H1 (cell line): ENCODE results near the gene CIROP. TPM values are rescaled to one million over a fixed set of nuclear protein-coding genes. Genes with fewer than 3 reads are reported as not detected.

Experiments
- CTCF ChIA-PET: fragments of 300-600 bp; sonication (Branson Sonifier 250); formaldehyde crosslinking; loops from one replicate; lab custom pipeline; 2021; ENCODE audit not compliant: partially characterized antibody; lab: Charles Lee
- POLR2A ChIA-PET: fragments of 300-600 bp; sonication (Branson Sonifier 250); formaldehyde crosslinking; loops from one replicate; lab custom pipeline; 2021; ENCODE audit warnings: inconsistent platforms; ENCODE audit not compliant: partially characterized antibody; lab: Charles Lee
- DNase-seq, 2 experiments: peaks; one replicate each; pipeline versions ENCODE4 v3.0.0 to v3.0.0-alpha.2; 2010 to 2022; ENCODE audit warnings: low spot score in 2 of 2, low read depth in 1 of 2, mixed read lengths in 1 of 2
- FAIRE-seq: peaks from 2 replicates; lab custom pipeline; 2011; peaks lifted over from hg19 to GRCh38; lab: Jason Lieb, UNC
- H2AFZ ChIP-seq: 2 replicates; pipeline ENCODE4 v1.8.1; 2012; ENCODE audit warnings: low read length, inconsistent platforms
- H2AK5ac ChIP-seq: 2 replicates; pipeline ENCODE4 v1.6.1; 2013; ENCODE audit warnings: low read depth, low read length
- H2BK120ac ChIP-seq: replicated peaks from 2 replicates; pipeline ENCODE3; 2013; ENCODE audit warnings: low read depth, low read length, inconsistent platforms
- H2BK12ac ChIP-seq: 2 replicates; pipeline ENCODE4 v1.6.1; 2013; ENCODE audit warnings: low read depth, low read length
- H2BK15ac ChIP-seq: 2 replicates; pipeline ENCODE4 v1.6.1; 2013; ENCODE audit warnings: low read length
- H2BK20ac ChIP-seq: 2 replicates; pipeline ENCODE4 v1.6.1; 2013; ENCODE audit warnings: low read length
- H2BK5ac ChIP-seq: 2 replicates; pipeline ENCODE4 v1.6.1; 2013; ENCODE audit warnings: low read depth, low read length
- H3K14ac ChIP-seq: 2 replicates; pipeline ENCODE4 v1.6.1; 2013; ENCODE audit warnings: inconsistent platforms; ENCODE audit not compliant: insufficient read length
- H3K18ac ChIP-seq: 2 replicates; pipeline ENCODE4 v1.6.1; 2013; ENCODE audit warnings: low read length; ENCODE audit errors: extremely low read depth
- H3K23ac ChIP-seq: 2 replicates; pipeline ENCODE4 v1.6.1; 2013; ENCODE audit warnings: inconsistent platforms; ENCODE audit not compliant: insufficient read length
- H3K23me2 ChIP-seq: 2 replicates; pipeline ENCODE4 v1.6.1; 2013; ENCODE audit warnings: low read depth, low read length
- H3K27ac ChIP-seq: 2 replicates; pipeline ENCODE4 v1.6.1; 2011; ENCODE audit warnings: low read depth, low read length, inconsistent platforms
- H3K27me3 ChIP-seq, 4 experiments: replicated peaks in 1 of 4; 1 replicate in 1 of 4; 2 replicates in 3 of 4; pipeline versions ENCODE4 v1.6.1 to v1.8.1; 2011 to 2013; ENCODE audit warnings: low read length in 3 of 4, mild to moderate bottlenecking in 3 of 4, inconsistent platforms in 2 of 4, mixed read lengths in 2 of 4, moderate library complexity in 1 of 4; ENCODE audit not compliant: control insufficient read depth in 3 of 4, insufficient read depth in 3 of 4; ENCODE audit errors: extremely low read depth in 1 of 4
- H3K36me3 ChIP-seq, 4 experiments: 2 replicates each; pipeline versions ENCODE4 v1.6.1 to v1.8.1; 2011 to 2013; ENCODE audit warnings: mild to moderate bottlenecking in 4 of 4, low read length in 3 of 4, moderate library complexity in 2 of 4, control low read depth in 1 of 4, inconsistent platforms in 1 of 4; ENCODE audit not compliant: insufficient read depth in 4 of 4, control insufficient read depth in 2 of 4
- H3K4ac ChIP-seq: replicated peaks from 2 replicates; pipeline ENCODE3; 2013; ENCODE audit warnings: low read length, low read depth, mixed read lengths, inconsistent platforms; ENCODE audit not compliant: insufficient read length
- H3K4me1 ChIP-seq, 4 experiments: replicated peaks in 1 of 4; 1 replicate in 1 of 4; 2 replicates in 3 of 4; pipeline versions ENCODE4 v1.6.1 to v1.8.1; 2011 to 2013; ENCODE audit warnings: low read length in 3 of 4, inconsistent platforms in 2 of 4, mixed read lengths in 1 of 4; ENCODE audit not compliant: insufficient read depth in 4 of 4, control insufficient read depth in 3 of 4
- H3K4me2 ChIP-seq, 2 experiments: 2 replicates each; pipeline versions ENCODE4 v1.6.1 to v1.8.1; 2011 to 2013; ENCODE audit warnings: low read depth in 2 of 2, low read length in 2 of 2, control low read depth in 1 of 2, inconsistent platforms in 1 of 2, mild to moderate bottlenecking in 1 of 2; ENCODE audit not compliant: insufficient read depth in 1 of 2
- H3K4me3 ChIP-seq, 4 experiments: fragments of 200-600, 300-600 bp in 1 of 4; sonication (generic), shearing (Covaris generic), sonication (Bioruptor Twin) in 1 of 4; 2 replicates each; pipeline versions ENCODE4 v1.5.1 to v1.8.1; 2011 to 2016; ENCODE audit warnings: low read length in 4 of 4, low read depth in 3 of 4, control low read depth in 2 of 4, inconsistent platforms in 2 of 4, mild to moderate bottlenecking in 2 of 4, mixed read lengths in 1 of 4, moderate library complexity in 1 of 4; ENCODE audit not compliant: insufficient read depth in 2 of 4; ENCODE audit errors: extremely low read depth in 1 of 4
- H3K56ac ChIP-seq: replicated peaks from 2 replicates; pipeline ENCODE3; 2013; ENCODE audit warnings: low read depth, mild to moderate bottlenecking, mixed read lengths, low read length, inconsistent platforms; ENCODE audit not compliant: insufficient read length
- H3K79me1 ChIP-seq: 2 replicates; pipeline ENCODE4 v1.6.1; 2013; ENCODE audit warnings: low read depth, low read length, control low read depth
- H3K79me2 ChIP-seq, 2 experiments: 2 replicates each; pipeline versions ENCODE4 v1.6.1 to v1.8.1; 2012 to 2013; ENCODE audit warnings: low read length in 2 of 2, mild to moderate bottlenecking in 2 of 2, inconsistent platforms in 1 of 2; ENCODE audit not compliant: insufficient read depth in 2 of 2, control insufficient read depth in 1 of 2
- H3K9ac ChIP-seq, 4 experiments: replicated peaks in 1 of 4; 1 replicate in 1 of 4; 2 replicates in 3 of 4; pipeline versions ENCODE4 v1.6.1 to v1.8.1; 2011 to 2013; ENCODE audit warnings: low read depth in 3 of 4, low read length in 3 of 4, control low read depth in 2 of 4, mild to moderate bottlenecking in 2 of 4, moderate library complexity in 2 of 4, inconsistent platforms in 1 of 4; ENCODE audit errors: extremely low read depth in 1 of 4
- H3K9me3 ChIP-seq, 2 experiments: 2 replicates each; pipeline versions ENCODE4 v1.6.1 to v1.8.1; 2012 to 2013; ENCODE audit warnings: mild to moderate bottlenecking in 2 of 2, moderate library complexity in 2 of 2, control low read depth in 1 of 2, inconsistent platforms in 1 of 2, low read depth in 1 of 2, low read length in 1 of 2, mixed read lengths in 1 of 2; ENCODE audit not compliant: insufficient read depth in 2 of 2
- H4K20me1 ChIP-seq, 2 experiments: replicated peaks in 1 of 2; 2 replicates each; pipeline versions ENCODE3 to v1.8.1; 2011 to 2013; ENCODE audit warnings: inconsistent platforms in 2 of 2, low read length in 2 of 2, mild to moderate bottlenecking in 1 of 2; ENCODE audit not compliant: insufficient read depth in 2 of 2, control insufficient read depth in 1 of 2
- H4K5ac ChIP-seq: 2 replicates; pipeline ENCODE4 v1.6.1; 2013; ENCODE audit warnings: low read length, low read depth, mixed read lengths, inconsistent platforms; ENCODE audit not compliant: insufficient read length
- H4K8ac ChIP-seq: 2 replicates; pipeline ENCODE4 v1.8.0; 2013; ENCODE audit warnings: mild to moderate bottlenecking, moderate library complexity, low read length, inconsistent platforms; ENCODE audit not compliant: insufficient read depth; ENCODE audit errors: extremely low read depth
- H4K91ac ChIP-seq: replicated peaks from 2 replicates; pipeline ENCODE3; 2013; ENCODE audit warnings: low read length, mixed read lengths, inconsistent platforms; ENCODE audit not compliant: insufficient read length
- BCL11A ChIP-seq, 2 experiments: IDR thresholded peaks; one replicate each; pipeline ENCODE4 v1.6.1; 2011; ENCODE audit warnings: low read depth in 2 of 2, low read length in 2 of 2, mild to moderate bottlenecking in 2 of 2
- FOSL1 ChIP-seq: IDR thresholded peaks from 2 replicates; pipeline ENCODE4 v1.6.1; 2011; ENCODE audit warnings: mild to moderate bottlenecking, low read depth, low read length, moderate library complexity; ENCODE audit not compliant: insufficient read depth
- GABPA ChIP-seq: IDR thresholded peaks from 2 replicates; pipeline ENCODE4 v1.6.1; 2011; ENCODE audit warnings: mild to moderate bottlenecking, low read length, moderate library complexity, borderline replicate concordance; ENCODE audit not compliant: insufficient read depth
- KDM5A ChIP-seq: fragments of 200-600 bp; IDR thresholded peaks from 2 replicates; pipeline ENCODE4 v1.7.1; 2012; ENCODE audit warnings: mild to moderate bottlenecking, low read length, inconsistent platforms, mixed read lengths
- MAX ChIP-seq: IDR thresholded peaks from 2 replicates; pipeline ENCODE4 v1.6.1; 2012; ENCODE audit warnings: inconsistent platforms
- SIN3A ChIP-seq, 2 experiments: IDR thresholded peaks in 1 of 2; conservative IDR thresholded peaks in 1 of 2; 2 replicates each; pipeline ENCODE4 v1.6.1; 2011 to 2012; ENCODE audit warnings: low read length in 2 of 2, improper control_type of control experiment in 1 of 2, low read depth in 1 of 2, mild to moderate bottlenecking in 1 of 2
- SP4 ChIP-seq: IDR thresholded peaks from 2 replicates; pipeline ENCODE4 v1.6.1; 2012; ENCODE audit warnings: low read length, inconsistent platforms
- TCF12 ChIP-seq: IDR thresholded peaks from 2 replicates; pipeline ENCODE4 v1.6.1; 2011; ENCODE audit warnings: low read depth, mild to moderate bottlenecking, low read length
- YY1 ChIP-seq: IDR thresholded peaks from 2 replicates; pipeline ENCODE4 v1.6.1; 2011; ENCODE audit warnings: low read depth, mild to moderate bottlenecking, low read length
- ZNF274 ChIP-seq: IDR thresholded peaks from 2 replicates; pipeline ENCODE4 v1.7.0; 2012; ENCODE audit warnings: low read length, borderline replicate concordance; ENCODE audit errors: extremely low read depth
- WGBS, 2 experiments: shearing (Covaris generic) in 1 of 2; methylation state at CpG; one replicate each; pipeline versions ENCODE4 v1.1.6 to v1.1.7; 2013 to 2015; ENCODE audit warnings: low lambda C conversion rate in 2 of 2, mixed read lengths in 2 of 2, inconsistent platforms in 1 of 2, low coverage in 1 of 2, missing lambda C conversion rate in 1 of 2; ENCODE audit not compliant: insufficient replicate concordance in 2 of 2, insufficient coverage in 1 of 2, insufficient read length in 1 of 2; ENCODE audit errors: extremely low coverage in 1 of 2, missing lambda C conversion rate in 1 of 2; 5-methylcytosine and 5-hydroxymethylcytosine counted together
- polyA plus RNA-seq, 7 experiments: library from polyadenylated mRNA; depleted of rRNA in 3 of 7; stranded (reverse) in 5 of 7; unstranded in 2 of 7; fragments of >200 nt in 5 of 7; fragments of 200-250 nt in 2 of 7; gene quantifications; 1 replicate in 5 of 7; 2 replicates in 1 of 7; 4 replicates in 1 of 7; pipeline versions ENCODE4 v1.2.1 to v1.2.3, GENCODE V29; 2011 to 2013; ENCODE audit warnings: missing spikeins in 2 of 7, mixed read lengths in 2 of 7
- total RNA-seq: library from RNA; stranded (reverse); fragmentation: NEBNext Ultra II Directional; extraction: Animal tissue kit (Norgen Biotek cat#: 25700); gene quantifications from 2 replicates; pipeline ENCODE4 v1.2.1, GENCODE V29; 2021

CIROP gene
- total and polyA plus RNA-seq, 2 of the 8 experiments (the other 6 are each of a cell fraction or from before 2014, with no cell fraction given), result 0.06 TPM; not detected in 1

DNA sequence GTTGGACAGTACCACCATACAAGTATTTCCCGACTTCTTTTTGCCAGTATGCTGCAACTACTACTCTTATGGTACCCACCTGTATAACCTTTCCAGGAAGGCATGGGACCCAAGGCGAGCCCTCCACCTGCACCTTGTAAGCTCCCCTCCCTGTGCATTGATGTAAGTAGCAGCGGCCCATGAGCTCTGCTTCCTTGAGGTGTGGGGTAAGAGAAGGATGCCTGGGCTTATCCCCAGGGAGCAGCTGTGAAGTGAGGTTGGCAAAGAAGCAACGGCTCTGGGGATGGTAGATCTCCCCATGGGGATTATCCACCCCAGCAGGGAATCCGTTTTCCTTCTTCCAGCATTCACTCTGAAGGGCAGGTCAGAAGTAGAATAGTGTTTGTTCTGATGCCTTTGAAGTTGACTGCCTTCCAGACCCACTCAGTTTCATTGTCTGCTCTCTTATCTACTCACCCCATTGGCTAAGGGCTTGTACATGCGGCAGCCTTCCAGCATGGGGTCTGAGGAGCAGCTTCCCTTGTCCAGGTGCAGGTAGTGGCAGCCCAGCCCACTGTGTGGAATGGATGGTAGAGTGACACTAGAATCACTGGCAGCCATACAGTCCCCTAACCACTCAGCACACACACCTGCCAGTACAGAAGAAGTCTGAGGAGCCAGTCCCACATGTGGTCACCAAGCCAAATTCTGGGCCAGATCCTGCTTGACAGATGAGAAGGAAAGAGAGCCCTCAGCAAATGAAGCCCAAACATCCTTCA lies 3.4 kb downstream of the CIROP start:
- H3K4me1 ChIP-seq, result peaks cover 4 to 13% (median 5%) of the 10 kb centered on the region in 4 experiments; a peak in 6 of 7 replicates
- peaks cover 8 to 17% (median 10%) of the 10 kb centered on the region in 4 experiments; a peak in 7 of 8 replicates for H3K36me3 ChIP-seq
- no peak overlapping the region for H2AK5ac ChIP-seq
- H3K23me2 ChIP-seq, result no peaks in the 10 kb centered on the region
- no peak overlapping the region for H4K91ac ChIP-seq
- H3K79me1 ChIP-seq, result peaks cover 8% of the 10 kb centered on the region
- H3K56ac ChIP-seq, result no peak overlapping the region
- no peak for TF ChIP-seq GABPA
- TF ChIP-seq MAX, result no peak
- TF ChIP-seq YY1, result no peak
- TF ChIP-seq TCF12, result no peak
- TF ChIP-seq BCL11A (IDR thresholded peaks at IDR 0.05; ENCODE audit: low read depth in 2 of 2, low read length in 2 of 2), result no peak
- no peak for TF ChIP-seq SP4
- TF ChIP-seq FOSL1, result no peak
- TF ChIP-seq KDM5A, result no peak
- TF ChIP-seq SIN3A (conservative IDR thresholded peaks at IDR 0.05 in 1 of 2, IDR thresholded peaks at IDR 0.05 in 1 of 2; ENCODE audit: low read depth in 1 of 2, low read length in 2 of 2), result no peak
- TF ChIP-seq ZNF274, result no peak
- no peak overlapping the region for H3K4me2 ChIP-seq
- POLR2A ChIA-PET, result interaction anchor here (0.7 to 1.6 kb wide), 6 partner anchors 9 to 45 kb away, joined by 3 to 5 read pairs (median 4); no protein-coding TSS in a partner anchor
- H3K14ac ChIP-seq, result no peak overlapping the region
- no peaks in the 10 kb centered on the region for H3K9me3 ChIP-seq
- peaks cover 3 to 23% of the 10 kb centered on the region in 2 experiments; a peak in 3 of 4 replicates for H3K79me2 ChIP-seq
- no peak overlapping the region for H2BK15ac ChIP-seq
- H4K5ac ChIP-seq, result no peak overlapping the region
- H3K4me3 ChIP-seq, result no peak overlapping the region
- 85% methylated on average over 6 of the region's 6 CpGs; no CpG with 5 or more reads in 1 of the 2 experiments for WGBS, 2 experiments
- peaks cover 0 to 5% of the 10 kb centered on the region in 2 experiments for H4K20me1 ChIP-seq
- no peak for FAIRE-seq
- H2BK12ac ChIP-seq, result no peak overlapping the region
- CTCF ChIA-PET, result interaction anchor here (1.0 to 4.4 kb wide), 9 partner anchors 11 to 275 kb away, joined by 3 to 33 read pairs (median 4); partner anchors contain the start of gene CMTM5
- no peak overlapping the region for H3K4ac ChIP-seq
- H3K27me3 ChIP-seq, result no peaks in the 10 kb centered on the region; a peak in 2 of 7 replicates
- no peak overlapping the region for H4K8ac ChIP-seq
- no peak overlapping the region for H3K27ac ChIP-seq
- no peak overlapping the region for H2BK120ac ChIP-seq
- H3K9ac ChIP-seq, result no peak overlapping the region
- no peak for DNase-seq
- H3K23ac ChIP-seq, result no peak overlapping the region
- H2BK20ac ChIP-seq, result no peak overlapping the region
- H2BK5ac ChIP-seq, result no peak overlapping the region
- H2AFZ ChIP-seq, result no peak overlapping the region
- no peak overlapping the region for H3K18ac ChIP-seq
